ENCODE data around the gene HM13.

Gene HM13

GRCh38 chr20:31566658-31567379 lies 52.6 kb downstream of the HM13 start:
- H3K9me3 ChIP-seq (ENCODE audit: insufficient read depth, low read depth, low read length), result no peaks in the 10 kb centered on the region
- no peak overlapping the region for H4K8ac ChIP-seq (ENCODE audit: low read depth, low read length)
- H4K12ac ChIP-seq (ENCODE audit: low read depth, low read length), result no peak overlapping the region
- DNase-seq, result peak in 1 of 2 donors; percentile 77
- peak overlapping the region; percentile 51 for H2AK5ac ChIP-seq (ENCODE audit: low read length)
- peaks cover 44% of the 10 kb centered on the region for H3K79me1 ChIP-seq (ENCODE audit: low read length)
- peak overlapping the region; percentile 71 for H3K14ac ChIP-seq (ENCODE audit: low read length)
- no peak overlapping the region for H3K4ac ChIP-seq (ENCODE audit: low read depth, low read length)
- no peak overlapping the region for H3K9ac ChIP-seq (ENCODE audit: low read length)
- H3K18ac ChIP-seq (ENCODE audit: low read length), result peak overlapping the region; percentile 20
- H3K4me1 ChIP-seq (ENCODE audit: control insufficient read depth in 1 of 2, insufficient read depth in 2 of 2, low read length in 2 of 2), result peaks cover 23 to 37% of the 10 kb centered on the region in 2 experiments
- peak overlapping the region; percentile 4 for H2BK120ac ChIP-seq (ENCODE audit: insufficient read depth, low read length, poor library complexity)
- peak overlapping the region; percentile 35 for H2BK5ac ChIP-seq (ENCODE audit: low read depth, low read length, poor library complexity)
- no CpG with 5 or more reads among the region's 14 CpGs for WGBS (ENCODE audit: extremely low coverage, insufficient coverage, insufficient read length)
- peak overlapping the region; percentile 52 for H4K91ac ChIP-seq (ENCODE audit: low read depth, low read length)
- H2AFZ ChIP-seq (ENCODE audit: insufficient read depth, low read length, poor library complexity), result no peak overlapping the region
- no peaks in the 10 kb centered on the region for H3K27me3 ChIP-seq (ENCODE audit: insufficient read depth, low read length)
- H3K4me2 ChIP-seq (ENCODE audit: low read length), result no peak overlapping the region
- peaks cover 62 to 74% of the 10 kb centered on the region in 2 experiments for H3K36me3 ChIP-seq (ENCODE audit: control insufficient read depth in 1 of 2, insufficient read depth in 2 of 2, low read length in 2 of 2)
- peaks cover 14% of the 10 kb centered on the region for H3K79me2 ChIP-seq (ENCODE audit: control insufficient read depth, insufficient read depth, low read length, poor library complexity)
- no peak overlapping the region for H3K4me3 ChIP-seq (ENCODE audit: low read depth, low read length)
- no peak overlapping the region for H3K23ac ChIP-seq (ENCODE audit: low read length)
- H2BK12ac ChIP-seq (ENCODE audit: low read length), result peak overlapping the region; percentile 82
- H3K27ac ChIP-seq (ENCODE audit: low read depth, low read length), result peak overlapping the region; percentile 4

GRCh38 chr20:31567380-31567720 lies 53.1 kb downstream of the HM13 start:
- Histone ChIP-seq H3K4me1 (ENCODE audit: control insufficient read depth in 1 of 2, insufficient read depth in 2 of 2, low read length in 2 of 2) (peaks cover 26 to 39% of the 10 kb centered on the region in 2 experiments), H3K9ac (ENCODE audit: low read length) (no peak overlapping the region), H2AFZ (ENCODE audit: insufficient read depth, low read length, poor library complexity) (no peak overlapping the region), H4K91ac (ENCODE audit: low read depth, low read length) (peak overlapping the region; percentile 52), H4K12ac (ENCODE audit: low read depth, low read length) (no peak overlapping the region), H3K36me3 (ENCODE audit: control insufficient read depth in 1 of 2, insufficient read depth in 2 of 2, low read length in 2 of 2) (peaks cover 57 to 69% of the 10 kb centered on the region in 2 experiments), H3K14ac (ENCODE audit: low read length) (peak overlapping the region; percentile 71), H3K23ac (ENCODE audit: low read length) (no peak overlapping the region), H2BK5ac (ENCODE audit: low read depth, low read length, poor library complexity) (peak overlapping the region; percentile 35), H4K8ac (ENCODE audit: low read depth, low read length) (no peak overlapping the region), H2BK12ac (ENCODE audit: low read length) (peak overlapping the region; percentile 82), H3K4me3 (ENCODE audit: low read depth, low read length) (no peak overlapping the region), H3K18ac (ENCODE audit: low read length) (peak overlapping the region; percentile 13), H2AK5ac (ENCODE audit: low read length) (peak overlapping the region; percentile 51), H3K4ac (ENCODE audit: low read depth, low read length) (no peak overlapping the region), H3K79me2 (ENCODE audit: control insufficient read depth, insufficient read depth, low read length, poor library complexity) (peaks cover 16% of the 10 kb centered on the region), H3K9me3 (ENCODE audit: insufficient read depth, low read depth, low read length) (no peaks in the 10 kb centered on the region), H3K79me1 (ENCODE audit: low read length) (peaks cover 45% of the 10 kb centered on the region), H3K27ac (ENCODE audit: low read depth, low read length) (peak overlapping the region; percentile 4), H3K27me3 (ENCODE audit: insufficient read depth, low read length) (no peaks in the 10 kb centered on the region), H3K4me2 (ENCODE audit: low read length) (no peak overlapping the region), H2BK120ac (ENCODE audit: insufficient read depth, low read length, poor library complexity) (peak overlapping the region; percentile 4)
- DNase-seq, result no peak

- Histone ChIP-seq H3K4me3 (ENCODE audit: low read depth, low read length) (no peak overlapping the region), H4K12ac (ENCODE audit: low read depth, low read length) (no peak overlapping the region), H2BK12ac (ENCODE audit: low read length) (peak overlapping the region; percentile 84), H3K9ac (ENCODE audit: low read length) (no peak overlapping the region), H3K4me1 (ENCODE audit: control insufficient read depth in 1 of 2, insufficient read depth in 2 of 2, low read length in 2 of 2) (peaks cover 27 to 38% of the 10 kb centered on the region in 2 experiments), H3K9me3 (ENCODE audit: insufficient read depth, low read depth, low read length) (no peaks in the 10 kb centered on the region), H3K27ac (ENCODE audit: low read depth, low read length) (peak overlapping the region; percentile 73), H4K8ac (ENCODE audit: low read depth, low read length) (peak overlapping the region; percentile 45), H3K79me2 (ENCODE audit: control insufficient read depth, insufficient read depth, low read length, poor library complexity) (peaks cover 19% of the 10 kb centered on the region), H3K4ac (ENCODE audit: low read depth, low read length) (peak overlapping the region; percentile 30), H3K36me3 (ENCODE audit: control insufficient read depth in 1 of 2, insufficient read depth in 2 of 2, low read length in 2 of 2) (peaks cover 52 to 60% of the 10 kb centered on the region in 2 experiments), H3K4me2 (ENCODE audit: low read length) (no peak overlapping the region), H3K79me1 (ENCODE audit: low read length) (peaks cover 45% of the 10 kb centered on the region), H2AFZ (ENCODE audit: insufficient read depth, low read length, poor library complexity) (peak overlapping the region; percentile 2), H2BK5ac (ENCODE audit: low read depth, low read length, poor library complexity) (peak overlapping the region; percentile 96), H2BK120ac (ENCODE audit: insufficient read depth, low read length, poor library complexity) (peak overlapping the region; percentile 77), H4K91ac (ENCODE audit: low read depth, low read length) (peak overlapping the region; percentile 82), H3K14ac (ENCODE audit: low read length) (peak overlapping the region; percentile 69), H2AK5ac (ENCODE audit: low read length) (peak overlapping the region; percentile 79), H3K23ac (ENCODE audit: low read length) (no peak overlapping the region), H3K27me3 (ENCODE audit: insufficient read depth, low read length) (no peaks in the 10 kb centered on the region), H3K18ac (ENCODE audit: low read length) (peak overlapping the region; percentile 49)
- no CpG with 5 or more reads among the region's 21 CpGs for WGBS (ENCODE audit: extremely low coverage, insufficient coverage, insufficient read length)
- DNase-seq, result peak; percentile 94 to 96
These were observed 53.9 kb downstream of the HM13 start for GRCh38 chr20:31568041-31568731.

- Histone ChIP-seq H2BK5ac (ENCODE audit: low read depth, low read length, poor library complexity) (peak overlapping the region; percentile 96), H3K14ac (ENCODE audit: low read length) (peak overlapping the region; percentile 69), H3K79me2 (ENCODE audit: control insufficient read depth, insufficient read depth, low read length, poor library complexity) (peaks cover 24% of the 10 kb centered on the region), H4K12ac (ENCODE audit: low read depth, low read length) (no peak overlapping the region), H3K18ac (ENCODE audit: low read length) (peak overlapping the region; percentile 68), H2AFZ (ENCODE audit: insufficient read depth, low read length, poor library complexity) (peak overlapping the region; percentile 2), H2BK120ac (ENCODE audit: insufficient read depth, low read length, poor library complexity) (peak overlapping the region; percentile 77), H3K9ac (ENCODE audit: low read length) (no peak overlapping the region), H3K9me3 (ENCODE audit: insufficient read depth, low read depth, low read length) (no peaks in the 10 kb centered on the region), H3K27ac (ENCODE audit: low read depth, low read length) (peak overlapping the region; percentile 73), H2AK5ac (ENCODE audit: low read length) (peak overlapping the region; percentile 79), H3K4ac (ENCODE audit: low read depth, low read length) (peak overlapping the region; percentile 30), H3K79me1 (ENCODE audit: low read length) (peaks cover 51% of the 10 kb centered on the region), H3K27me3 (ENCODE audit: insufficient read depth, low read length) (no peaks in the 10 kb centered on the region), H3K4me3 (ENCODE audit: low read depth, low read length) (no peak overlapping the region), H3K4me1 (ENCODE audit: control insufficient read depth in 1 of 2, insufficient read depth in 2 of 2, low read length in 2 of 2) (peaks cover 32 to 44% of the 10 kb centered on the region in 2 experiments), H2BK12ac (ENCODE audit: low read length) (peak overlapping the region; percentile 84), H4K91ac (ENCODE audit: low read depth, low read length) (peak overlapping the region; percentile 94), H3K4me2 (ENCODE audit: low read length) (no peak overlapping the region), H3K23ac (ENCODE audit: low read length) (no peak overlapping the region), H4K8ac (ENCODE audit: low read depth, low read length) (peak overlapping the region; percentile 45), H3K36me3 (ENCODE audit: control insufficient read depth in 1 of 2, insufficient read depth in 2 of 2, low read length in 2 of 2) (peaks cover 47 to 55% of the 10 kb centered on the region in 2 experiments)
- WGBS (ENCODE audit: extremely low coverage, insufficient coverage, insufficient read length), result no CpG with 5 or more reads among the region's 5 CpGs
- no peak for DNase-seq
These were observed 54.5 kb downstream of the HM13 start for GRCh38 chr20:31568773-31569162.
